ENCODE measurements around the gene MEIOB. TPM values are rescaled to one million over a fixed set of nuclear protein-coding genes. Genes with fewer than 3 reads are reported as not detected.
A peak's percentile ranks its signal among the peaks of the same experiment; 100 is the strongest.

The MEIOB gene
- polyA plus RNA-seq, 1 of the 3 experiments (the other 2 are of a cell fraction): not detected

DNA sequence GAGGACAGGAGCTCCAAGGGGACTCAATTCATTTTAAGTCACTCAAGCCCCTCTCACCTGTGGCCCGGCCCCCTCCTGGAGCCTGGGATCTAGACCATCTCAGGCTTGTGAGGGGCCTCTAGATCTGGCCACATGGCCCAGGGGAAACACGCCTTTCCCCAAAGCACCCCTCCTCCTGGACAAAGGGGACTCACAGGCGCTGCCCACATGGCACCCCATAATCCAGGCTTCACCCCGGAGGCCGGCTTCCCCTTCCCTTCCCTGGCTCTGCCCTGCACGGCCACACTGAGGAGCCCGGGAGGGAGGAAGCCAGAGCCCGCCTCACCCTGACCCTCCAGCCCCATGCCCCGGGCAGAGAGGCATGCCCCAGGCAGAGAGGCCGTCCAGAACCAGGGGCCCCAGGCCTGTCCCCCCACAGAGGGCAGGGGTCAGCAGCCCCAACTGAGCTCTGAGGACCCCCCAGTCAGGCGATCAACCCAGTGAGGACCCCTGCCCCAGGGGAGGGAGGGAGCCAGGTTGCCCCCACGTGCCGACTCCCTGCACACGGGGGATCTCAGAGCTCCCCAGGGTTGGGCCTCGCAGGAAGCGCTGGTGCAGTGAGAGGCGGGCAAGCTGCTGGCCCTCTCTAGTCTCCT, 35.4 kb upstream of the MEIOB start:
- CTCF ChIA-PET: interaction anchor here (1.2 to 2.4 kb wide), 3 partner anchors 16 to 43 kb away, joined by 3 to 10 read pairs (median 3); no protein-coding TSS in a partner anchor
- TF ChIP-seq, protein P1, sequence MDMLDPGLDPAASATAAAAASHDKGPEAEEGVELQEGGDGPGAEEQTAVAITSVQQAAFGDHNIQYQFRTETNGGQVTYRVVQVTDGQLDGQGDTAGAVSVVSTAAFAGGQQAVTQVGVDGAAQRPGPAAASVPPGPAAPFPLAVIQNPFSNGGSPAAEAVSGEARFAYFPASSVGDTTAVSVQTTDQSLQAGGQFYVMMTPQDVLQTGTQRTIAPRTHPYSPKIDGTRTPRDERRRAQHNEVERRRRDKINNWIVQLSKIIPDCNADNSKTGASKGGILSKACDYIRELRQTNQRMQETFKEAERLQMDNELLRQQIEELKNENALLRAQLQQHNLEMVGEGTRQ (IDR thresholded peaks at IDR 0.05; ENCODE audit: borderline replicate concordance, low read depth, low read length): no peak
- no peak for TF ChIP-seq YY1 (IDR thresholded peaks at IDR 0.05; ENCODE audit: low read depth)
- no peak for TF ChIP-seq SMC3 (IDR thresholded peaks at IDR 0.05; ENCODE audit: low read depth, low read length)
- no peak for TF ChIP-seq GABPA (IDR thresholded peaks at IDR 0.05; ENCODE audit: low read depth)
- no peak for TF ChIP-seq FOSL2 (IDR thresholded peaks at IDR 0.05; ENCODE audit: borderline replicate concordance, low read depth)
- no peak for TF ChIP-seq RXRA (IDR thresholded peaks at IDR 0.05; ENCODE audit: borderline replicate concordance, low read depth)
- TF ChIP-seq NFIC (IDR thresholded peaks at IDR 0.05; ENCODE audit: borderline replicate concordance): no peak
- TF ChIP-seq RCOR1 (IDR thresholded peaks at IDR 0.05; ENCODE audit: low read length): no peak
- no peak for TF ChIP-seq CHD2 (IDR thresholded peaks at IDR 0.05; ENCODE audit: low read length, partially characterized antibody)
- no peak for TF ChIP-seq ELF1 (IDR thresholded peaks at IDR 0.05)
- no peak for TF ChIP-seq FOXJ3 (CRISPR knock-in tag; IDR thresholded peaks at IDR 0.05)
- peaks cover 0 to 22% of the 10 kb centered on the region in 2 experiments; a peak in 1 of 4 replicates for H3K4me1 ChIP-seq (ENCODE audit: control insufficient read depth in 1 of 2, insufficient read depth in 2 of 2, low read depth in 1 of 2, low read length in 1 of 2)
- H3K4me3 ChIP-seq (ENCODE audit: low read depth in 2 of 2, low read length in 1 of 2): no peak overlapping the region
- H3K79me2 ChIP-seq (ENCODE audit: insufficient read depth): no peaks in the 10 kb centered on the region
- no peak overlapping the region for H3K27ac ChIP-seq (ENCODE audit: low read depth in 2 of 2, low read length in 1 of 2)
- WGBS (ENCODE audit: low lambda C conversion rate): 79% methylated on average over 7 of the region's 17 CpGs
- no peaks in the 10 kb centered on the region for H3K27me3 ChIP-seq (ENCODE audit: insufficient read depth)
- no peaks in the 10 kb centered on the region for H4K20me1 ChIP-seq (ENCODE audit: insufficient read depth)
- H3K36me3 ChIP-seq (replicated peaks in 1 of 2; ENCODE audit: control insufficient read depth in 1 of 2, insufficient read depth in 2 of 2, low read length in 1 of 2): no peaks in the 10 kb centered on the region
- H3F3A ChIP-seq (replicated peaks; ENCODE audit: insufficient read depth): no peaks in the 10 kb centered on the region
- H3K4me2 ChIP-seq: no peak overlapping the region
- H2AFZ ChIP-seq (ENCODE audit: low read depth): no peak overlapping the region
- POLR2A ChIA-PET: no interaction called here
- DNase-seq: peak; percentile 35
- H3K9me2 ChIP-seq: no peaks in the 10 kb centered on the region
- H3K9ac ChIP-seq: no peak overlapping the region
- no peaks in the 10 kb centered on the region for H3K9me3 ChIP-seq

DNA sequence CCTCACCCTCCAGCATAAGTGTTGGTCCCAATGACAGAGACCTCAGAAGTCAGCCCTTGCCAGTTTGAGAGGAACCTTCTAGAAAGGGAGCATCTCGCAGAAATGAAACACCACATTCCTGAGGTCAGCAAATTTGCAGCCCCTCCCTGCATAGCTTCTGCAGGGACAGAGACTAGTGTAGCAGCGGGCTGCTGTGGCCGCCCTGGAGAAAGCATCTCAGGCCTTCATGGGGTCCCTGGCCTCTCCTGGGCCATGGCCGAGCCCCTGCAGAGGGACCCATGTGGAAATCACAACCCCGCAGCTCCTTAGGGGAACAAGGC, 34.8 kb upstream of the MEIOB start:
- ChIA-PET POLR2A (no interaction called here), CTCF (interaction anchor here (1.2 to 1.4 kb wide), 2 partner anchors 24 to 43 kb away, joined by 3 read pairs; no protein-coding TSS in a partner anchor)
- H2AFZ ChIP-seq (ENCODE audit: low read depth): no peak overlapping the region
- no peak overlapping the region for H3K4me3 ChIP-seq (ENCODE audit: low read depth in 2 of 2, low read length in 1 of 2)
- no peaks in the 10 kb centered on the region for H3K9me3 ChIP-seq
- H3K79me2 ChIP-seq (ENCODE audit: insufficient read depth): no peaks in the 10 kb centered on the region
- H3K36me3 ChIP-seq (replicated peaks in 1 of 2; ENCODE audit: control insufficient read depth in 1 of 2, insufficient read depth in 2 of 2, low read length in 1 of 2): no peaks in the 10 kb centered on the region
- peak; percentile 26 for DNase-seq
- H3K9ac ChIP-seq: no peak overlapping the region
- no peak overlapping the region for H3K4me2 ChIP-seq
- no peaks in the 10 kb centered on the region for H3K9me2 ChIP-seq
- H3K4me1 ChIP-seq (ENCODE audit: control insufficient read depth in 1 of 2, insufficient read depth in 2 of 2, low read depth in 1 of 2, low read length in 1 of 2): peaks cover 0 to 22% of the 10 kb centered on the region in 2 experiments; a peak in 1 of 4 replicates
- H3K27me3 ChIP-seq (ENCODE audit: insufficient read depth): no peaks in the 10 kb centered on the region
- no peaks in the 10 kb centered on the region for H3F3A ChIP-seq (replicated peaks; ENCODE audit: insufficient read depth)
- no peaks in the 10 kb centered on the region for H4K20me1 ChIP-seq (ENCODE audit: insufficient read depth)
- no peak overlapping the region for H3K27ac ChIP-seq (ENCODE audit: low read depth in 2 of 2, low read length in 1 of 2)
- TF ChIP-seq, protein P2, sequence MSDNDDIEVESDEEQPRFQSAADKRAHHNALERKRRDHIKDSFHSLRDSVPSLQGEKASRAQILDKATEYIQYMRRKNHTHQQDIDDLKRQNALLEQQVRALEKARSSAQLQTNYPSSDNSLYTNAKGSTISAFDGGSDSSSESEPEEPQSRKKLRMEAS (IDR thresholded peaks at IDR 0.05; ENCODE audit: low read depth): no peak
- TF ChIP-seq TCF12 (IDR thresholded peaks at IDR 0.05) (no peak), NFIC (IDR thresholded peaks at IDR 0.05; ENCODE audit: borderline replicate concordance) (no peak), RAD21 (IDR thresholded peaks at IDR 0.05; ENCODE audit: low read length) (no peak), GATA2 (CRISPR knock-in tag; IDR thresholded peaks at IDR 0.05) (no peak)
- TF ChIP-seq, protein P3, sequence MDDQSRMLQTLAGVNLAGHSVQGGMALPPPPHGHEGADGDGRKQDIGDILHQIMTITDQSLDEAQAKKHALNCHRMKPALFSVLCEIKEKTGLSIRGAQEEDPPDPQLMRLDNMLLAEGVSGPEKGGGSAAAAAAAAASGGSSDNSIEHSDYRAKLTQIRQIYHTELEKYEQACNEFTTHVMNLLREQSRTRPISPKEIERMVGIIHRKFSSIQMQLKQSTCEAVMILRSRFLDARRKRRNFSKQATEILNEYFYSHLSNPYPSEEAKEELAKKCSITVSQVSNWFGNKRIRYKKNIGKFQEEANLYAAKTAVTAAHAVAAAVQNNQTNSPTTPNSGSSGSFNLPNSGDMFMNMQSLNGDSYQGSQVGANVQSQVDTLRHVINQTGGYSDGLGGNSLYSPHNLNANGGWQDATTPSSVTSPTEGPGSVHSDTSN (IDR thresholded peaks at IDR 0.05): no peak
- 70% methylated on average over 3 of the region's 5 CpGs for WGBS (ENCODE audit: low lambda C conversion rate)

Measured in SK-N-SH (cell line).